Psoas muscle (tissue), 8 donors: ENCODE measurements around the gene OR4C11. TPM values are rescaled to one million over a fixed set of nuclear protein-coding genes. Genes with fewer than 3 reads are reported as not detected.

Experiments
- ATAC-seq, 4 donors: fragments of 200-7000 bp; cut with Tn5 transposase; one replicate each; pipeline ENCODE4 v1.9.1; 2020; ENCODE audit warnings: moderate library complexity in 3 of 4, mild to moderate bottlenecking in 2 of 4
- DNase-seq, 2 donors: peaks; one replicate each; pipeline ENCODE4 v3.0.0-alpha.2; 2020
- H3K27ac ChIP-seq: fragments of 200-600 bp; one replicate; pipeline ENCODE4 v1.8.0; 2022
- H3K27me3 ChIP-seq, 3 donors: fragments of 200-600 bp in 1 of 3; one replicate each; pipeline versions ENCODE4 v1.6.1 to v1.8.0; 2013 to 2022; ENCODE audit warnings: low read length in 2 of 3, mild to moderate bottlenecking in 2 of 3, moderate library complexity in 1 of 3; ENCODE audit not compliant: insufficient read depth in 3 of 3
- H3K36me3 ChIP-seq, 2 donors: fragments of 200-600 bp in 1 of 2; one replicate each; pipeline versions ENCODE4 v1.6.1 to v1.8.0; 2013 to 2022; ENCODE audit warnings: low read depth in 1 of 2, mild to moderate bottlenecking in 1 of 2, moderate library complexity in 1 of 2; ENCODE audit not compliant: insufficient read depth in 1 of 2
- H3K4me1 ChIP-seq: fragments of 200-600 bp; one replicate; pipeline ENCODE4 v1.8.0; 2022
- H3K4me3 ChIP-seq: fragments of 200-600 bp; one replicate; pipeline ENCODE4 v1.8.0; 2022; ENCODE audit warnings: mild to moderate bottlenecking
- H3K9me3 ChIP-seq: fragments of 200-600 bp; one replicate; pipeline ENCODE4 v1.8.0; 2022
- CTCF ChIP-seq: fragments of 200-600 bp; IDR thresholded peaks from one replicate; pipeline ENCODE4 v1.8.0; 2022; ENCODE audit warnings: antibody characterized with exemption
- WGBS, 3 donors: extraction: QIAGEN DNeasy Blood & Tissue Kit; methylation state at CpG; one replicate each; pipeline versions ENCODE4 v1.1.6 to v1.1.7; 2013; 5-methylcytosine and 5-hydroxymethylcytosine counted together
- intact Hi-C, 2 donors: fragments of 100-400 bp; cut with DNase I; formaldehyde crosslinking; loops; one replicate each; pipeline versions ENCODE4 v1.11.0 to v1.14.2; 2022
- polyA plus RNA-seq, 3 donors: library from polyadenylated mRNA; stranded (reverse); fragments of 200-250 nt; gene quantifications; one replicate each; pipeline ENCODE4 v1.2.3, GENCODE V29; 2013
- total RNA-seq, 4 donors: library from RNA; stranded (reverse); fragmentation: NEBNext Ultra II Directional in 2 of 4; extraction: Animal tissue kit (Norgen Biotek cat#: 25700) in 2 of 4; gene quantifications; one replicate each; pipeline versions ENCODE4 v1.2.1 to v1.2.4, GENCODE V29; 2021 to 2023
- donor health status: healthy with polysubstance abuse.
- donor health status: DM: no; HTN: no; CAD: no; lungs with moderate emphysema.
- donor health status: Bipolar disorder and iron deficiency.
- donor health status: healthy.
- donor health status: DM: yes; HTN: yes; CAD: no.
- donor health status: DM: no; HTN: no; CAD: no.
- donor health status: DM: no; HTN: no; CAD: no.
- donor health status: DM: yes; HTN: yes; CAD: no.

OR4C11 gene
- total and polyA plus RNA-seq, 7 donors: not detected

DNA sequence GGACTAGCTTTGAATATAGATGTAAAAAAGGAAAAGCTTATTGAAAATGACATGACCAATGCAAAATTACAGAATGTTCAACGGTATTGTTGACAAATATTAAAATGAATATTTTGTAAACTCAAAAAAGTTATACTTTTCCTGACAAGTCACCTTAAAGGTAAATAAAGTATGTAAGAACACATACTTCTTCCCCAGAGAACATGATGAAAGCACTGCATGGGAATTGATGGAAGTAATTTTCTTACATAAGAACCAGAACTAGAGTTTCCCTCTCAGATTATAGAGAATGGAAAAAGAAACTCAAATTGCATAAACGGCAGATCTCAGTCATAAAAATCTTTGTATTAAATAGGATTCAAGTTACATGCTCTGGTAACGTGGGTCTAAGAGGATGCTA is 27.4 kb upstream of the OR4C11 start, which contains the start of gene OR4P4:
TSS of gene OR4P4 (plus strand) at position 301 of the 400 bp plus-strand sequence.
- Histone ChIP-seq H3K27ac (no peak within 1 kb of the TSS), H3K27me3 (no peaks in the 10 kb centered on the region), H3K4me3 (no peak within 1 kb of the TSS), H3K9me3 (no peaks in the 10 kb centered on the region), H3K36me3 (no peaks in the 10 kb centered on the region), H3K4me1 (no peaks in the 10 kb centered on the region)
- no peak for ATAC-seq
- WGBS, 3 donors: 36 to 45% (median 43%) methylated on average over 3 of the region's 3 CpGs
- intact Hi-C loops: no loop called here
- no peak for TF ChIP-seq CTCF
- no peak for DNase-seq

DNA sequence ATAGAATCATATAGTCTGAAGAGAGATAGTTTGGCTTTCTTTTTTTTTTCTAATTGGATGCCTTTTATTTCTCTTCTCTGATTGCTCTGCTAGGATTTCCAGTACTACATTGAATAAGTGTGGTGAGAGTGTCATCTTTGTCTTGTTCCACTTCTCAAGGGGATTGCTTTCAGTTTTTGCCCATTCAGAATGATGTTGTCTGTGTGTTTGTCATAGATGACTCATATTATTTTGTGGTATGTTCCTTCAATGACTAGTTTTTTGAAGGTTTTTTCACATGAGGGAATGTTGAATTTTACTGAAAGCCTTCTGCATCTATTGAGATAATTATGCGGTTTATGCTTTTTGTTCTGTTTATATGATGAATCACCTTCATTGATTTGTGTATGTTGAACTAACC is 17.1 kb upstream of the OR4C11 start:
- Histone ChIP-seq H3K4me1 (no peaks in the 10 kb centered on the region), H3K27ac (no peak overlapping the region), H3K9me3 (peaks cover 6% of the 10 kb centered on the region), H3K36me3 (no peaks in the 10 kb centered on the region), H3K4me3 (no peak overlapping the region), H3K27me3 (no peaks in the 10 kb centered on the region)
- no peak for ATAC-seq
- intact Hi-C loops: no loop called here
- TF ChIP-seq CTCF: no peak
- DNase-seq: no peak
- WGBS, 3 donors: 69 to 89% (median 85%) methylated on average over 1 of the region's 1 CpG

DNA sequence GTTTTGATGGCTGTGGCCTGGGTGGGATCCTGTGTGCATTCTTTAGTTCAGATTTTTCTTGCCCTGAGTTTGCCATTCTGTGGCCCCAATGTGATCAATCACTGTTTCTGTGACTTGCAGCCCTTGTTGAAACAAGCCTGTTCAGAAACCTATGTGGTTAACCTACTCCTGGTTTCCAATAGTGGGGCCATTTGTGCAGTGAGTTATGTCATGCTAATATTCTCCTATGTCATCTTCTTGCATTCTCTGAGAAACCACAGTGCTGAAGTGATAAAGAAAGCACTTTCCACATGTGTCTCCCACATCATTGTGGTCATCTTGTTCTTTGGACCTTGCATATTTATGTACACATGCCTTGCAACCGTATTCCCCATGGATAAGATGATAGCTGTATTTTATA is 34.9 kb downstream of the OR4C11 start:
- intact Hi-C loops: no loop called here
- no peaks in the 10 kb centered on the region for H3K36me3 ChIP-seq
- WGBS, 3 donors: 23 to 39% (median 24%) methylated on average over 1 of the region's 1 CpG
- peaks cover 3% of the 10 kb centered on the region for H3K9me3 ChIP-seq
- H3K4me1 ChIP-seq: no peaks in the 10 kb centered on the region
- no peaks in the 10 kb centered on the region for H3K27me3 ChIP-seq
- no peak for ATAC-seq
- H3K27ac ChIP-seq: no peak overlapping the region
- H3K4me3 ChIP-seq: no peak overlapping the region
- no peak for DNase-seq
- no peak for TF ChIP-seq CTCF

DNA sequence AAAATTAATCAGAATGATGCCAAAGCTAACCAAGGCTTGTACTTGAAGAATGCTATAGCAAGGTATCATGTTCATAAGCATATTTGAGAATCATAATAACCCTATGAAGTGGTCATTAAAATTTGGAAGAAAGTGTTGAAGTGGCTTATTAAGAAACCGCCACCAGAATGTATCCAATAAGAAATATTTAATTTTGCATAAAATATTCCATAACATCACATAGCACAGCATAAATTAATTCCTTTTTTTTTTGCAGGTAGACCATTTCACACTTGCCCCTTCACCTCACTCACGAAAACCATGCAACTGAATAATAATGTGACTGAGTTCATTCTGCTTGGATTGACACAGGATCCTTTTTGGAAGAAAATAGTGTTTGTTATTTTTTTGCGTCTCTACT is 35.6 kb downstream of the OR4C11 start, which contains the start of gene OR4C16:
TSS of gene OR4C16 (plus strand) at position 301 of the 400 bp plus-strand sequence. CDS start at position 301, 0 bp downstream.
- Histone ChIP-seq H3K9me3 (peaks cover 3% of the 10 kb centered on the region), H3K27me3 (no peaks in the 10 kb centered on the region), H3K4me3 (no peak within 1 kb of the TSS), H3K36me3 (no peaks in the 10 kb centered on the region), H3K27ac (no peak within 1 kb of the TSS), H3K4me1 (no peaks in the 10 kb centered on the region)
- WGBS, 3 donors: 57 to 75% (median 57%) methylated on average over 3 of the region's 3 CpGs
- no peak for TF ChIP-seq CTCF
- intact Hi-C loops: no loop called here
- DNase-seq: no peak
- ATAC-seq: no peak

DNA sequence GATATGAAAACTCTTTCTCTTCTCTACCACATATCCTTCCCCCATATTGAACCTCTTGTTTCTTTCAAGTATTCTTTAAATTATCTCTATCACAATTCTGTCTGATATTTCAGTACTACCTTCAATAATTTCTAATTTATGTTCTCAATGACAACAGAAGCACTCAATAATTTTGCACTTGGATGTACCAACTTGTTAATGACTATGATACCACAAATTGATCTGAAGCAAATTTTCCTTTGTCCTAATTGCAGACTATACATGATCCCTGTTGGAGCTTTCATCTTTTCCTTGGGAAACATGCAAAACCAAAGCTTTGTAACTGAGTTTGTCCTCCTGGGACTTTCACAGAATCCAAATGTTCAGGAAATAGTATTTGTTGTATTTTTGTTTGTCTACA is 53.3 kb downstream of the OR4C11 start, which contains the start of gene OR4C15:
TSS of gene OR4C15 (plus strand) at position 301 of the 400 bp plus-strand sequence. CDS start at position 301, 0 bp downstream.
- Histone ChIP-seq H3K4me1 (no peaks in the 10 kb centered on the region), H3K4me3 (no peak within 1 kb of the TSS), H3K36me3 (no peaks in the 10 kb centered on the region), H3K9me3 (no peaks in the 10 kb centered on the region), H3K27ac (no peak within 1 kb of the TSS), H3K27me3 (no peaks in the 10 kb centered on the region)
- no peak for DNase-seq
- ATAC-seq: no peak
- TF ChIP-seq CTCF: no peak
- intact Hi-C loops: no loop called here
